Dendritic cell treated with granulocyte-macrophage colony-stimulating factor and Interleukin-4, amounts not matched to agents 40 ng/mL and 50 ng/mL, for 4 days (primary cell): ENCODE results near the gene SPACA9.

ENCODE experiments used
- H3K27ac Mint-ChIP-seq: one replicate; pipeline ENCODE4 v1.8.0; 2022; ENCODE audit warnings: mild to moderate bottlenecking, mixed read lengths
- H3K27me3 Mint-ChIP-seq: one replicate; pipeline ENCODE4 v1.8.0; 2022; ENCODE audit warnings: mild to moderate bottlenecking, mixed read lengths
- H3K36me3 Mint-ChIP-seq: one replicate; pipeline ENCODE4 v1.8.0; 2022; ENCODE audit warnings: low read depth, mixed read lengths
- H3K4me1 Mint-ChIP-seq: one replicate; pipeline ENCODE4 v1.8.0; 2022; ENCODE audit warnings: low read depth, mixed read lengths
- H3K4me3 Mint-ChIP-seq: one replicate; pipeline ENCODE4 v1.8.0; 2022; ENCODE audit warnings: mild to moderate bottlenecking, moderate library complexity, mixed read lengths
- H3K9me3 Mint-ChIP-seq: one replicate; pipeline ENCODE4 v1.8.0; 2022; ENCODE audit warnings: mixed read lengths
- intact Hi-C: fragments of 100-400 bp; cut with micrococcal nuclease; formaldehyde crosslinking; loops from one replicate; pipeline ENCODE4 v1.15.0; 2022

Gene SPACA9

DNA sequence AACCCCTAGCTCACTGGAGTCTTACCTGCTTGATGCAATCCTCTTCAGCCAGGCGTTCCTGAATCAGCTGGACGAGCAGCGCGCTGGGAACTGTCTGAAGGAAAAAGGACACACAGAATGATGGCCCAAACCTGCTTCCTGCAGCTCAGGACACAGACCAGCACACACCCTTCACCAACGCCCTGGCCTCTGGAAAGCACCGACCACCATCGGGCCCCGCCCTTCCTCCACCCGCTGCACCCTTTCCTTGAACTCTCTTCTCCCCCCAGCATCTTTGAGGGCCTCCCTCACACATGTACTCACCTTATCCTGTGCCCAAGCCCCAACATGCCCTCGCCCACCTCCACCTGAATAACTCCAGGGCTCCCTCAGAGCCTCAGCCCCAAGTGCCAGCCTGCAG lies 23.9 kb upstream of the SPACA9 start:
- no peak overlapping the region for H3K4me3 Mint-ChIP-seq
- peaks cover 3% of the 10 kb centered on the region for H3K27me3 Mint-ChIP-seq
- no peaks in the 10 kb centered on the region for H3K9me3 Mint-ChIP-seq
- no peaks in the 10 kb centered on the region for H3K36me3 Mint-ChIP-seq
- intact Hi-C loops = no loop called here
- no peak overlapping the region for H3K27ac Mint-ChIP-seq
- peaks cover 4% of the 10 kb centered on the region for H3K4me1 Mint-ChIP-seq

DNA sequence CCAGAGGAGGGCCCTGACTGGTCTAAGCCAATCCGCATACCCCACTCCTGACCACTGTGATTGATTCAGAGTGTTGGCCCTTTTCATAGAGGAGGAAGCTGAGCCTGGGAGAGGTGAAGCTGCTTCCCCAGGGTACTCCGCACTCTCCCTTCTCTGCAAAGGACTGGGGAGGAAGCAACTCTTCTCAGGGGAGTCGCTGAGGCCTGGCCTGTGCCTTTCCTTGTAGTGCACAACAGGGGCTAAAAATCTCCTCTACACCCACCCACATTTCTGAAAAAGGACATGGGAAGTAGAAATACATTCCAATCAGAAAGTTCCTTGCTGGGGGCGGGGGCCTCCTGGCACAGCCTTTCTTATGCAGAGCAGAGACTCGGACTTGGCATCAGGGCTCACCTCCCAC lies 22.8 kb upstream of the SPACA9 start:
- intact Hi-C loops = no loop called here
- peaks cover 4% of the 10 kb centered on the region for H3K4me1 Mint-ChIP-seq
- peaks cover 3% of the 10 kb centered on the region for H3K27me3 Mint-ChIP-seq
- no peak overlapping the region for H3K4me3 Mint-ChIP-seq
- H3K9me3 Mint-ChIP-seq = no peaks in the 10 kb centered on the region
- H3K27ac Mint-ChIP-seq = no peak overlapping the region
- H3K36me3 Mint-ChIP-seq = no peaks in the 10 kb centered on the region

DNA sequence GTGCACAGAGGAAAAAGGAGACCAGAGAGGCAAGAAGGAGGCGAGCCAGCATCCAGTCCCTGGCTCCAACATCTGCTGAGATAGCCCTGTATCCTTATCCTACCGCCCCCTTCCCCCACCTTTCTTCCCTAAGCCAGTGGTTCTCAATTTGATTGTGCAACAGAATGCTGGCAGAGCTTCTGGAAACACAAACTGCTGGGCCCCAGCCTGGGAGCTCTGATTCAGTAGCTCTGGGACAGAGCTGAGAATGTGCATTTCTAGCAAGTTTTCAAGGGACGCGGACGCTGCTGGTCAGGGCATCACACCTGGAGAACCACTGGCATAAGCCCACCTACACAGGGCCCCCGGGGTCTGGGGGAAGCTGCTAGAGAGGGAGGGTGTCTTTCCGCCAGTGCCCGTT lies 21.7 kb upstream of the SPACA9 start:
- Mint-ChIP-seq H3K27me3 (peaks cover 3% of the 10 kb centered on the region), H3K4me3 (no peak overlapping the region), H3K9me3 (no peaks in the 10 kb centered on the region), H3K36me3 (no peaks in the 10 kb centered on the region), H3K27ac (no peak overlapping the region), H3K4me1 (peaks cover 4% of the 10 kb centered on the region)
- intact Hi-C loops = no loop called here

DNA sequence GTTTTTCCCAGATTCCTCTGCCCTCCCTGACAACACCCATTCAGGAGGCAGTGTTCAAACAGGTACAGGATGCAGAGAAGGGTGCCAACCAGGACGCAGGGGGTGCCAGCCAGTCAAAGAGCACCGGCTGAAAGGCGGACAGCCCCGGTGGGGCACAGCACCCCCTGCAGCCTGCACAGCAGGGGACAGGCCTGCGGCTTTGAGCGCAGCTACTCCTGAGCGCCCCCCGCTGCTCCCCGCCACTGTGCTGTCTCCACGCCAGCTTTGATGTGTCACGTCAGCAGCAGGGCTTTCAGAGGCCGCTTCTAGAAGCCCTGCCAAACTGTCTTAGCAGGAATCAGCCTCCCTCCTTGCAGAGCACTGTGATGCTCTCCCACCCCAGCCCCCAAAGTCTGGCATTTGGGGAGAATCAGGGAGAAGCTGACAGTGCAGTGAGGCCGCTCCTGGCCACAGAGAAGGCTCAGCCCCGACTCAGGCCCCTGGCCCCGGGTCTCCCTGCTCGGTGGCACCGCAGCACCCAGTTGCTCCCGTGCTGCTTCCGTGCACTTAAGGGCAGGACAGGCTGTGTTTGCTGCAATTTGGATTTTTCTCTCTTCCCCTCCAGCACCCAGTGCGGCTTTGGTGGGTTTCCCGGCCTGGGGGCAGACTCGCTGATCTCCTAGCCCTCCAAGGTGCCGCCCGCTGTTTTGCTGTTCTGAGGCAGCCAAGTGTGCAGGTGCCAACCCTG lies 20.9 kb upstream of the SPACA9 start:
- Mint-ChIP-seq H3K27ac (no peak overlapping the region), H3K27me3 (peaks cover 3% of the 10 kb centered on the region), H3K9me3 (no peaks in the 10 kb centered on the region), H3K36me3 (no peaks in the 10 kb centered on the region), H3K4me1 (peaks cover 4% of the 10 kb centered on the region), H3K4me3 (no peak overlapping the region)
- intact Hi-C loops = no loop called here

DNA sequence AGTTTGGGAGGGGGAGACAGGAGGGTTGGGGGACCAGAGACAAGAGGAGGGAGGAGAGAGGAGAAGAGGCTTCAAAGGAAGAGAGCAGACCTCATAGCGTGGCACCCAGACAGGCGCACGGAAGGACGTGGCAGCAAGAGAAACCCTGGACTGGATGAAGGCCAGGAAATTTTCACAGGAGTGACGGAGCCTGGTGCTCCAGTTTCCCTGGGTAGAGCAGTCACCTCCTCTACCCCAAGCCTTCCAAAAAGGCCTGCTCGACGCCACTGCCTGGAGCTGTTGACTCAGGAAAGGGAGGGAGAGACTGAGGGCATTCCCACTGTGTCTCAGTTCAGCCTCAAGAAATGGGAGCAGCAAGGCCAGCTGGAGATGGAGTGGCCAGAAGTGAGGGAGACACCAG lies 19.9 kb upstream of the SPACA9 start:
- no peaks in the 10 kb centered on the region for H3K36me3 Mint-ChIP-seq
- H3K27ac Mint-ChIP-seq = no peak overlapping the region
- H3K9me3 Mint-ChIP-seq = no peaks in the 10 kb centered on the region
- peaks cover 3% of the 10 kb centered on the region for H3K27me3 Mint-ChIP-seq
- intact Hi-C loops = no loop called here
- no peak overlapping the region for H3K4me3 Mint-ChIP-seq
- H3K4me1 Mint-ChIP-seq = peaks cover 4% of the 10 kb centered on the region

DNA sequence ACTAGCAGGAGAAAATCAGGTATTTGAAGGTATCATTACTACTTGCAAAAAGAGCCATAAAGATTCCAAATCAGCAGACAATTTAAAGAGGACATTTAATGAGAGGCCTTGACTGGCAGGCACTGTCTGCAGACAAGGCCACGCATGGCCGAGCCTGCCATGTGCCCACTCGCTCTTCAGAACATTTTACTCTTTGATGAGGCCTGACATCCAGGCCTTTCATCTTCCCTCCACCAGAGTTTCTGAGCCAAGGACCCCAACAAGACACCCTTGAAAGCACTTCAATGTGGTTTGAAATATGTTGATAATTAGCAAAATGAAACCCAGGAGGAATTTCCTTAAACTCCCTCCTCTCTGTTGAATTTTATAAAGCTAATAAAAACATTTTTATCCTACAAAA lies 17.0 kb upstream of the SPACA9 start:
- H3K4me3 Mint-ChIP-seq = no peak overlapping the region
- H3K27ac Mint-ChIP-seq = no peak overlapping the region
- intact Hi-C loops = no loop called here
- H3K9me3 Mint-ChIP-seq = no peaks in the 10 kb centered on the region
- no peaks in the 10 kb centered on the region for H3K36me3 Mint-ChIP-seq
- H3K27me3 Mint-ChIP-seq = no peaks in the 10 kb centered on the region
- H3K4me1 Mint-ChIP-seq = no peaks in the 10 kb centered on the region

DNA sequence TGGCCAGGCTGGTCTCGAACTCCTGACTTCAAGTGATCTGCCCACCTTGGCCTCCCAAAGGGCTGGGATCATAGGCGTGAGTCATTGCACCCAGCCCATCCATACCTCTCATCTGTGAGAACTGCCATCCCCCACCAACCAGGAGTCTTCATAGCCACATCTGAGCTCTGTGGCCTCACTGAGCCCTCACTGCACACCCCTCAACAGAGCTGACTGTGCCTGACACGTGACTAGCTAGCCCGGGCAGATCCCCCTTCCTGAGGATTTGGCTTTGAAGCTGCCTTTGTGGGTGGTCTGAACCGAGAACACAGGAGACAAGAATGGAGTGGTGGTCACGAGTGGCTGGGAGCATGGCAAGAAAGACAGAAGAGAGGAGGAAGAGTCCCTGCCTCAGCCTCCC lies 16.2 kb upstream of the SPACA9 start:
- Mint-ChIP-seq H3K4me1 (no peaks in the 10 kb centered on the region), H3K27ac (no peak overlapping the region), H3K27me3 (no peaks in the 10 kb centered on the region), H3K36me3 (no peaks in the 10 kb centered on the region), H3K4me3 (no peak overlapping the region), H3K9me3 (no peaks in the 10 kb centered on the region)
- intact Hi-C loops = no loop called here

DNA sequence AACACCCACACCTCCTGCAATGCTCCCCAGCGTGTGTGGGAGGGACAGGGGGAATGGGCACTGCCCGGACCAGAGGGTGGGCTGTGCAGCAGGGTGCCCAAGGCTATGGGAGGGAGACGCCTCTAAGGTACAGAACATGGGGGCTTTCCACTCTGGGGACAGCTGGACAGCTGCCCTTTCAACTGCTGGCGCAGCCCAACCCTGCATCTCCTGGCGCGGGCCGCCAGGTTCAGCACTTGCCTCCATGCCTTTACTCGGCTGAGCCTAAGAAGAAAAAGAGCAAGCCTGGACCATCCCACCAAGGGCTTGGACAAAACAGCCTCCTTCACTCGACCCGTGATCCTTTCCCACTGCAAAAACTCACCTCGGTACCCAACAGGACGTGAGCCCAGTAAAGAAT lies 15.6 kb upstream of the SPACA9 start:
- Mint-ChIP-seq H3K4me1 (no peaks in the 10 kb centered on the region), H3K27ac (no peak overlapping the region), H3K36me3 (no peaks in the 10 kb centered on the region), H3K4me3 (no peak overlapping the region), H3K27me3 (no peaks in the 10 kb centered on the region), H3K9me3 (no peaks in the 10 kb centered on the region)
- intact Hi-C loops = no loop called here

DNA sequence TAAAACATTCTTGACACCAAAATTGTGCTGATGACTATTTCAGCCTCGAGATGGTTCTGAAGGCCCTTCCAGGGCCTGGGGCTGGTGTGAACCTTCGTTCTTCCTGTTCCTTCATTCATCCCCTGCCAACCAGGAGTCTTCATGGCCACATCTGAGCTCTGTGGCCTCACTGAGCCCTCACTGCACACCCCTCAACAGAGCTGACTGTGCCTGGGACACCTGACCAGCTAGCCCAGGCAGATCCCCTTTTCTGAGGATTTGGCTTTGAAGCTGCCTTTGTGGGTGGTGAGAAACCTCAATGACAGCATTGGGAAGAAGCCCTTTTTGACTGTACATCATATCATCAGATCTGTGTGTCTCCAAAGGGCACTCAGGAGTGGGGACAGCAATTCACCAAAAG lies 14.4 kb upstream of the SPACA9 start:
- no peak overlapping the region for H3K27ac Mint-ChIP-seq
- no peak overlapping the region for H3K4me3 Mint-ChIP-seq
- H3K4me1 Mint-ChIP-seq = no peaks in the 10 kb centered on the region
- no peaks in the 10 kb centered on the region for H3K9me3 Mint-ChIP-seq
- intact Hi-C loops = no loop called here
- no peaks in the 10 kb centered on the region for H3K27me3 Mint-ChIP-seq
- no peaks in the 10 kb centered on the region for H3K36me3 Mint-ChIP-seq

DNA sequence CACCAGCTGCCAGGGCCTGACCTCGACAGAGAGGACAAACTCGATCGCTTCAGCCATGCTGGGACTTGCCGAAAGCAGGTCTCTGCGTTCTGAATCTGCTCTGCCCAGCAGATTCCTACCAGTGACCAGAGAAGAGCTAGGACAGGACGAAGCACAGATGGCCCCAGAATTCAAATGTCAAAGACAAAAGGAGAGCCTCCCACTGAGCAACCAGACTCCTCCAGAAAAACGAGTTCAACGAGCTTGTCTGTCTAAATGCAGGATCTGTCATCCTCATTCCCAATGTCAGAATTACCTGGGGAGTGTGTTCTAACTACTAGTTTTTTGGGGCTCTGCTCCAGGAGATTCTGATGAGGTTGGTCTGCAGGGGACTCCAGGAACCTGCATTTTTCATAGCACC lies 14.0 kb upstream of the SPACA9 start:
- H3K36me3 Mint-ChIP-seq = no peaks in the 10 kb centered on the region
- intact Hi-C loops = no loop called here
- no peak overlapping the region for H3K4me3 Mint-ChIP-seq
- no peak overlapping the region for H3K27ac Mint-ChIP-seq
- no peaks in the 10 kb centered on the region for H3K4me1 Mint-ChIP-seq
- H3K27me3 Mint-ChIP-seq = peaks cover 2% of the 10 kb centered on the region
- H3K9me3 Mint-ChIP-seq = no peaks in the 10 kb centered on the region

DNA sequence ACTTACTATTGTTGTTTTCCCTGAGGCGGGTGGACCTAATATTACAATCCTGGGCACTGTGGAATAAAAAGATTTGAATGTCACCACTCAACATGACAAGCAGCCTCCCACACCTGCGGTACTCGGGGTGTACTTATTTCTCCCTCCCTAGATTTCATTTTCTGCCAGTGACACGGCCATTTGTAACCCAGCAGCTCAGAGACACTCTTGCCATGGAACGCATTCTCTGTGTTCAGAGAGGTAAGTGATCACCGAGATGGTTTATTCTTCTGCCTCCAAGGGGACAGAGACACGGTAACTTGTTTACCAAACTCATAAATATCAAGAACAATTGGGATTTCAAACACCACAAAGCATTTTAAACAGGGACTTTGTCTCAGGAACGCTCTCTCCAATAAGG lies 11.8 kb upstream of the SPACA9 start:
- H3K27ac Mint-ChIP-seq = no peak overlapping the region
- H3K4me1 Mint-ChIP-seq = no peaks in the 10 kb centered on the region
- H3K36me3 Mint-ChIP-seq = no peaks in the 10 kb centered on the region
- no peaks in the 10 kb centered on the region for H3K9me3 Mint-ChIP-seq
- intact Hi-C loops = no loop called here
- H3K4me3 Mint-ChIP-seq = no peak overlapping the region
- H3K27me3 Mint-ChIP-seq = peaks cover 3% of the 10 kb centered on the region

DNA sequence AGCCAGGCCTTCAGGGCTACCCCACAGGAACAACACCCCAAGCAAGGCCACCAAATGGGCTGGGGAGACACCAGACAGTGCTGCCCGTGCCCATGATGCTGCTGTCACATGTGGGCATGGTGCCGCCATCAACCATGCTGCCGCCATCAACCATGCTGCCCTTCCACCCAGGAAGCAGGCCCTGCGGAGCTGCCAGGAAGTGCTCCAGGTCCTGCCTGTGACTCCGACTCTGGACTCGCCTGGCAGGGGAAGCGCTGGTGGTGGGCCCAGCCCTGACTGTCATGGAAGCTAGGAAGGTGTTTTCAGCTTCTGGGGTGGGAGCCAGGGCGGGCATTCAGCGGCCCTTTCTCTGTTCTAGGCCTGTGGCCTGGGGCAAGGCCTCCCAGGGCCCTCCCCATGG lies 9.4 kb upstream of the SPACA9 start:
- H3K9me3 Mint-ChIP-seq = no peaks in the 10 kb centered on the region
- H3K4me3 Mint-ChIP-seq = no peak overlapping the region
- peaks cover 3% of the 10 kb centered on the region for H3K27me3 Mint-ChIP-seq
- H3K36me3 Mint-ChIP-seq = no peaks in the 10 kb centered on the region
- H3K4me1 Mint-ChIP-seq = no peaks in the 10 kb centered on the region
- intact Hi-C loops = no loop called here
- no peak overlapping the region for H3K27ac Mint-ChIP-seq

DNA sequence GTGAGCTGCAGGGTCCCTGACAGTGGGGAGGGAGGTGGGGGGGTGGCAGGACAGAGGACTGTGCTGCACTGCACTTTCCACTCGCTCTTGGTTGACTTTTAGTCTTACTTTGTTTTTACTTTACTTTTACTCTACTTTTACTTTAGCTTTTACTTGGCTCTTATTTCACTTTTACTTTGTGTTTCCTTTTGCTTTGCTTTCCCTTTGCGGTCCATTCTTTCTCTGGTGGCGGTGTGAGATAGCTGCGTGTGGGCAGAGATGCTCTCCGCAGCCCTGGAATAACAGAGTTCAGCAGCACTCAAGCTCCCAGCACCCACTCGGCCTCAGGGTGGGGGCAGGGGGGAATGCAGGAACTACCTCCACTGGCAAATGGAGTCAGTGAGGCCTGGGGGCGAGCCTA lies 5.3 kb upstream of the SPACA9 start:
- Mint-ChIP-seq H3K4me3 (no peak overlapping the region), H3K36me3 (no peaks in the 10 kb centered on the region), H3K27me3 (peaks cover 21% of the 10 kb centered on the region), H3K27ac (no peak overlapping the region), H3K4me1 (no peaks in the 10 kb centered on the region), H3K9me3 (no peaks in the 10 kb centered on the region)
- intact Hi-C loops = no loop called here

DNA sequence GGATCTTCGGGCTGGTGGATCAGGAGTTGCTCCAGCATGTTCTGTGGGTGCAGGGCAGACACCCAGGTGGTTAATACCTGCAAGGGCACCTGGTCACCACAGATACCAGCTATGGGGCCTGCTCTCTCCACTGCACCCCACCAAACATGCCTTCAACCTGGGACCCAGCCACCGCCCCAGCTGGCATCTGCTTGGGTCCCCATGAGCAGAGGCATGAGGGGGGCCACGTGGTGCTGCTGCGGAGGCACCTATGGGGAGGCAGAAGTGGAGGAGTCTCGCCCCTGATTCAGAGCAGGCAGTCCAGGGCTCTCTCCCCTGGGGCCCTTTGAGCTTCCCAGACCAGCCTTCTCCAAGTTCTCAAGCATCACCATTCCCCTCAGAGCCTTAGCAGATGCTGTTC lies 3.5 kb upstream of the SPACA9 start:
- Mint-ChIP-seq H3K4me1 (no peaks in the 10 kb centered on the region), H3K9me3 (no peaks in the 10 kb centered on the region), H3K36me3 (no peaks in the 10 kb centered on the region), H3K4me3 (no peak overlapping the region), H3K27me3 (peaks cover 21% of the 10 kb centered on the region), H3K27ac (no peak overlapping the region)
- intact Hi-C loops = no loop called here

DNA sequence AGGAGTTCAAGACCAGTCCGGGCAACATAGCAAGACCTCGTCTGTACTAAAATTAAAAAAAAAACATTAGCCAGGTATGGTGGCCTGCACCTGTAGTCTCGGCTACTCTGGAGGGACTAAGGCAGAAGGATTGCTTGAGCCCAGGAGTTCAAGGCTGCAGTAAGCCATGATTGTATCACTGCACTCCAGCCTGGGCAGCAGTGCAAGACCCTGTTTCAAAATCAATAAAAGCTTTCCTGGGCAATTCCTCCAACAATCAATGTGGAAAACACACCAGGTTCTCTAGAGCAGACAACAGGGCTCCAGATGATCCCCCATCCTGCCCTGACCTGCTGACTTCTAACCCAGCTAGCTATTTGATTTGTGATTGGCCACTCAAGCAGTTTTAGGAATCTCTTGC lies 1.8 kb upstream of the SPACA9 start:
- Mint-ChIP-seq H3K4me3 (no peak overlapping the region), H3K27ac (no peak overlapping the region), H3K36me3 (no peaks in the 10 kb centered on the region), H3K27me3 (peaks cover 20% of the 10 kb centered on the region), H3K9me3 (no peaks in the 10 kb centered on the region), H3K4me1 (peaks cover 4% of the 10 kb centered on the region)
- intact Hi-C loops = no loop called here
